A673 (cell line): Measurements from ENCODE around the gene TSSC4. TPM values are rescaled to one million over a fixed set of nuclear protein-coding genes. Genes with fewer than 3 reads are reported as not detected.

Experiments
- Bru-seq: library from RNA; stranded (reverse); fragments of 400-500 nt; gene quantifications from one replicate; lab custom pipeline; 2021; lab: Mats Ljungman, UMichigan
- BruChase-seq, 2 experiments: library from RNA; stranded (reverse); fragments of 400-500 nt; gene quantifications; one replicate each; lab custom pipeline; 2021; lab: Mats Ljungman, UMichigan
- BruUV-seq: library from RNA; stranded (reverse); fragments of 400-500 nt; replicated peaks from 2 replicates; lab custom pipeline; 2021; lab: Mats Ljungman, UMichigan
- CTCF ChIA-PET: fragments of 300-600 bp; sonication (Branson Sonifier 250); formaldehyde crosslinking; loops from one replicate; lab custom pipeline; 2022; ENCODE audit warnings: antibody characterized with exemption; lab: Charles Lee
- POLR2A ChIA-PET: fragments of 300-600 bp; sonication (Branson Sonifier 250); formaldehyde crosslinking; loops from one replicate; lab custom pipeline; 2022; ENCODE audit warnings: antibody characterized with exemption; ENCODE audit not compliant: low non-redundant PET; lab: Charles Lee
- DNase-seq: peaks from one replicate; pipeline ENCODE4 v3.0.0-alpha.2; 2015; ENCODE audit warnings: low spot score
- H3K27ac ChIP-seq: fragments of 200-600 bp; sonication (generic); 2 replicates; pipeline ENCODE4 v1.5.1; 2016; ENCODE audit warnings: mixed run types, low read depth, mild to moderate bottlenecking, mixed read lengths, antibody characterized with exemption, low read length; ENCODE audit not compliant: poor library complexity, severe bottlenecking
- H3K27me3 ChIP-seq: fragments of 200-600 bp; sonication (generic); replicated peaks from 2 replicates; pipeline ENCODE4 v1.6.1; 2017; ENCODE audit warnings: mixed run types, low read depth, mild to moderate bottlenecking, mixed read lengths, antibody characterized with exemption, low read length; ENCODE audit not compliant: insufficient read depth, poor library complexity
- H3K36me3 ChIP-seq: fragments of 200-600 bp; sonication (generic); 2 replicates; pipeline ENCODE4 v1.6.1; 2016; ENCODE audit warnings: mixed run types, mild to moderate bottlenecking, mixed read lengths, antibody characterized with exemption, low read length; ENCODE audit not compliant: insufficient read depth, poor library complexity, severe bottlenecking
- H3K4me1 ChIP-seq: fragments of 200-600 bp; sonication (generic); 2 replicates; pipeline ENCODE4 v1.6.1; 2017; ENCODE audit warnings: mixed run types, mild to moderate bottlenecking, mixed read lengths, antibody characterized with exemption, low read length; ENCODE audit not compliant: insufficient read depth, poor library complexity, severe bottlenecking
- H3K4me3 ChIP-seq: fragments of 200-600 bp; sonication (generic); 2 replicates; pipeline ENCODE4 v1.5.1; 2016; ENCODE audit warnings: low read depth, mixed run types, mild to moderate bottlenecking, mixed read lengths, low read length; ENCODE audit not compliant: poor library complexity, severe bottlenecking
- H3K9me3 ChIP-seq: fragments of 200-600 bp; sonication (generic); 2 replicates; pipeline ENCODE4 v1.6.1; 2016; ENCODE audit warnings: mixed run types, low read depth, mild to moderate bottlenecking, mixed read lengths, antibody characterized with exemption, low read length; ENCODE audit not compliant: poor library complexity, severe bottlenecking
- EZH2 ChIP-seq: fragments of 200-600 bp; sonication (generic); IDR thresholded peaks from 2 replicates; pipeline ENCODE4 v1.6.1; 2017; ENCODE audit warnings: borderline replicate concordance, low read depth, mild to moderate bottlenecking, mixed read lengths, antibody characterized with exemption, low read length; ENCODE audit not compliant: poor library complexity, severe bottlenecking
- intact Hi-C: fragments of 100-400 bp; cut with micrococcal nuclease; formaldehyde crosslinking; loops from one replicate; pipeline ENCODE4 v1.10.0; 2022; ENCODE audit not compliant: unreplicated experiment
- long read RNA-seq: library from polyadenylated mRNA; stranded (forward); transcript quantifications from one replicate; pipeline ENCODE4 v2.0.0, GENCODE V29; 2022
- total RNA-seq: library from RNA; stranded (reverse); gene quantifications from 2 replicates; pipeline ENCODE4 v1.2.3, GENCODE V29; 2021
- TF ChIP-seq, protein P1 (sequence below): fragments of 300-800, 200-600 bp; sonication (generic); conservative IDR thresholded peaks from 2 replicates; pipeline ENCODE4 v1.5.1; 2017; ENCODE audit warnings: low read depth, mild to moderate bottlenecking, antibody characterized with exemption, low read length, moderate library complexity, mixed read lengths

TSSC4 gene
- total RNA-seq (41.3 and 46.8 TPM in 2 replicates), Bru-seq, nascent RNA (percentile 63 among the genes with signal in this experiment), BruChase-seq, experiment 1, labeled RNA remaining after a 2-hour chase (percentile 62 among the genes with signal in this experiment), BruChase-seq, experiment 2, labeled RNA remaining after a 6-hour chase (percentile 67 among the genes with signal in this experiment)
- long read RNA-seq, transcript TSSC4-201 (3 exons, 1,686 nt), result major isoform, 47 of 63 reads
- long read RNA-seq, transcript TSSC4-210 (2 exons, 912 nt), result minor isoform, 7 of 63 reads
- long read RNA-seq, partial matches to known transcripts, result 1 of 63 reads
- long read RNA-seq, other reads (novel, unspliced or antisense), result 3 of 63 reads

GRCh38 chr11:2400069-2400761 is at the start of gene TSSC4:
TSSC4 (plus strand) TSS chr11:2400750; CDS start chr11:2402634, 1,884 bp downstream.
- TF ChIP-seq EZH2, result no peak
- TF ChIP-seq, protein P1, sequence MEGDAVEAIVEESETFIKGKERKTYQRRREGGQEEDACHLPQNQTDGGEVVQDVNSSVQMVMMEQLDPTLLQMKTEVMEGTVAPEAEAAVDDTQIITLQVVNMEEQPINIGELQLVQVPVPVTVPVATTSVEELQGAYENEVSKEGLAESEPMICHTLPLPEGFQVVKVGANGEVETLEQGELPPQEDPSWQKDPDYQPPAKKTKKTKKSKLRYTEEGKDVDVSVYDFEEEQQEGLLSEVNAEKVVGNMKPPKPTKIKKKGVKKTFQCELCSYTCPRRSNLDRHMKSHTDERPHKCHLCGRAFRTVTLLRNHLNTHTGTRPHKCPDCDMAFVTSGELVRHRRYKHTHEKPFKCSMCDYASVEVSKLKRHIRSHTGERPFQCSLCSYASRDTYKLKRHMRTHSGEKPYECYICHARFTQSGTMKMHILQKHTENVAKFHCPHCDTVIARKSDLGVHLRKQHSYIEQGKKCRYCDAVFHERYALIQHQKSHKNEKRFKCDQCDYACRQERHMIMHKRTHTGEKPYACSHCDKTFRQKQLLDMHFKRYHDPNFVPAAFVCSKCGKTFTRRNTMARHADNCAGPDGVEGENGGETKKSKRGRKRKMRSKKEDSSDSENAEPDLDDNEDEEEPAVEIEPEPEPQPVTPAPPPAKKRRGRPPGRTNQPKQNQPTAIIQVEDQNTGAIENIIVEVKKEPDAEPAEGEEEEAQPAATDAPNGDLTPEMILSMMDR, result peak; percentile 98
- Histone ChIP-seq H3K4me3 (peak within 1 kb of the TSS; percentile 82), H3K36me3 (peaks cover 3% of the 10 kb centered on the region), H3K27ac (peak within 1 kb of the TSS; percentile 85), H3K4me1 (peaks cover 8% of the 10 kb centered on the region), H3K27me3 (no peaks in the 10 kb centered on the region), H3K9me3 (no peaks in the 10 kb centered on the region)
- POLR2A ChIA-PET, result interaction anchor here (0.6 kb wide), 1 partner anchor 310 kb away, joined by 3 read pairs; no protein-coding TSS in a partner anchor
- peak; percentile 99 for DNase-seq
- intact Hi-C loops, result loop anchor here (1.0 kb wide), 1 partner anchor 22 kb away; no protein-coding TSS in a partner anchor
- CTCF ChIA-PET, result interaction anchor here (0.5 to 1.0 kb wide), 4 partner anchors 20 to 95 kb away, joined by 5 to 11 read pairs (median 6); no protein-coding TSS in a partner anchor
- BruUV-seq, result no TSS peak

- BruUV-seq, result no TSS peak
- no peaks in the 10 kb centered on the region for H3K4me1 ChIP-seq
- TF ChIP-seq EZH2, result no peak
- TF ChIP-seq, protein P1, result no peak
- no peak overlapping the region for H3K27ac ChIP-seq
- no peaks in the 10 kb centered on the region for H3K27me3 ChIP-seq
- ChIA-PET CTCF (no interaction called here), POLR2A (no interaction called here)
- intact Hi-C loops, result no loop called here
- DNase-seq, result no peak
- H3K4me3 ChIP-seq, result no peak overlapping the region
- no peaks in the 10 kb centered on the region for H3K9me3 ChIP-seq
- no peaks in the 10 kb centered on the region for H3K36me3 ChIP-seq
These were observed 48.8 kb upstream of the TSSC4 start for GRCh38 chr11:2351701-2352100.

GRCh38 chr11:2352420-2352819 is 48.1 kb upstream of the TSSC4 start:
- Histone ChIP-seq H3K36me3 (no peaks in the 10 kb centered on the region), H3K4me3 (no peak overlapping the region), H3K4me1 (no peaks in the 10 kb centered on the region), H3K9me3 (no peaks in the 10 kb centered on the region), H3K27ac (no peak overlapping the region), H3K27me3 (no peaks in the 10 kb centered on the region)
- ChIA-PET CTCF (no interaction called here), POLR2A (no interaction called here)
- no TSS peak for BruUV-seq
- no peak for DNase-seq
- intact Hi-C loops, result no loop called here
- TF ChIP-seq EZH2, result no peak
- TF ChIP-seq, protein P1, result no peak
